NCI-H2227 (cell line): ENCODE data around the gene FAM9C.
"Not testable (repeated sequence)": the region's sequence is repeated elsewhere in the genome, so short reads cannot be mapped to it uniquely, and the experiment has no call there.

Experiments
- DNase-seq: peaks from one replicate; lab custom pipeline; 2025; ENCODE audit not compliant: unreplicated experiment; lab: John Stamatoyannopoulos, UW

The FAM9C gene

DNA sequence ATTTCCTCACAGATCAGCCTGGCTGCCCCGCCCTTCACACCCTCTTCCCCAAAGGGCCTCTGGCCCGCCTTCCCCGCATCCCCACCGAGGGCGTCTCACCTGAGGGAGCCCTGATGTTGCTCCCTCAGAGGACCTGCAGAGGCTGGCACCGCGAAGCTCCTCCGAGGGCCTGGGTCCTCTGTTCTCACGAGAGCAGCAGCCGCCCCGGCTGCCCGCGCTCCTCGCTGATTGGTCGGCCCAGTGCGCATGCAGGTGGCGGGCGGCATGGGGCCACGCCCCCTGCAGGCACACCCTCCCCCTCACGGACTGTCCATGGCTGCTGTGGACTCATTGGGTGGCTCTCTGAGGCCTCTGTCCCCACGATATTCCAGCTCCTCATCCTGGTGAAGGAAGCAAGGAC lies at the start of gene FAM9C:
Gene FAM9C (minus strand): TSS at position 180 of the 400 bp plus-strand sequence. CDS start 831 bp downstream, outside the sequence.
- no peak for DNase-seq

DNA sequence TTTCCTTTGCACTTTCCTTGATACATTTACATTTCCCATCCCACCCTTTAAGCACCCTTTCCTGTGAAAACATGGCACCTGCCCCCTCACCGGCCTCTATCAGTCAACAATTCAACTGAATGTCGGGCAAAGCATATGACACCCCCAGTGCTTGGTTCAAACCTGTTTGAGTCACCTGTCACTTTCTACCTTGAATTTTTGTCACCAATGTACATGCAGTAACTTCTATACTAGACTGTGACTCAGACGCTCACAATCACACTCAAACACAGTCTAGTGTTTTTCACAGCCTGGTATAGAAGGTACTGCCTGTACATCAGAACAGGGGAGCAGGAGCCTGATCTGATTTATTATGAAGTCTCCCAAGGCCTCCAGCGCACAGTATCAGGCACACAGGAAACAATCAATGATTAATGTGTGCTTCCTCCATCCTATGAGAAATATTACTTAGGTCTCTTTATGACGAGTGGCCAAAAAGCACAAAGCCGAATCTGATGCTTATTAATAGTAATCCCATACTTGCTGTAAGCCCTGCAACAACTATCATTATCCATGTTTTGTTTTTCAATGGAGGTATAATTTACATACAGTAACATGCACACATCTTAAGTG lies 49.2 kb upstream of the FAM9C start:
- no peak for DNase-seq

DNA sequence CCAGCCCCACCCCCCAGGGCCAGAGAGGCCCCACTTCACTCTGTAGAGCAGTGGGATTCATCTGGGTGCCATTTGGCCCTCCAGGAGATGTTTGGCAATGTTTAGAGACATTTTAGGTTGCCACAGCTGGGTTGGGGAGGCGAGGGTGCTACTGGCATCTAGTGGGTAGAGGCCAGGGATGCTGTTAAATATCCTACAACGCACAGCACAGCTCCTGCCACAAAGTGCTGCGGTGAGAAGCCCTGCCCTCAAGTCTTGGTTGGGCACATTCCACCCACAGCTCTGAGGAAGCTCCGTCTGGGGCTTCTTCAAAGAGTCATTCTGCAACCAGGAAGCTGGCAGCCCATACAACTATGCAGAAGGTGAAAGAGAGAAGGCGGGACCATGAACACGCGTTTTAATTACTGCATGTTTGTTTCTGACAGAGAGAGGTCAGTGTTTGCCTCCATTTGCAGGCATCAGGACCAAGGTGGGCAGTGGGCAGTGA lies 48.1 kb upstream of the FAM9C start:
- DNase-seq: no peak

DNA sequence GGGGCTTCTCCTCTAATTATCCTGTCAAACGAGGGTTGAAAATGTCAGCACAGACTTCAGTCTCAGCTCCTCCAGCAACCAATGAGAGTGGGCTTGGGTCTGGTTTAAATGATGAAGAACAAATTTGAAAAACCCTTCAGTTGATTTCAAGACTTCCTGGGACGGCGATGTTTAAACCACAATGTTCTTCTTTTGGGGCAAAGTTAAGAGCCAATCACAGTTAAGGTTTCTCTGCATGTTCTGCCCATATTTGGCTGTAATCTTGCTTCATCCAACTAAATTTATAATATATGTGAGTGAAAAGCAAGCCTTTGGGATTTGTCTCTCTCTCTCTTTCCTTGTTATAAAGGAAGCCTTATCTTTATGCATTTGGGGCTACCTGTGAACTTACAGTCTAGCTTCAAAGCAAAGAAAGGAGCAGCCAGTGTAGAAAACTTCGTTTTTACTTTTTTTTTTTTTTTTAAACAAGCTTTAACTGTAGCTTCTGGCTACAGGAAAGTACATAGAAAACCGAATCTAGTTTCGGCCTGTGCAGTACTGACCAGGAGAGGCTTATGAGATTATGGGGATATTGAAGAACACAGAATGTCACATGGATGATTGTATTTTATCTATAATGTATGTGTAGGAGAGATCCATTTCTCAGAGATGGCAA lies 46.8 kb upstream of the FAM9C start:
- no peak for DNase-seq

DNA sequence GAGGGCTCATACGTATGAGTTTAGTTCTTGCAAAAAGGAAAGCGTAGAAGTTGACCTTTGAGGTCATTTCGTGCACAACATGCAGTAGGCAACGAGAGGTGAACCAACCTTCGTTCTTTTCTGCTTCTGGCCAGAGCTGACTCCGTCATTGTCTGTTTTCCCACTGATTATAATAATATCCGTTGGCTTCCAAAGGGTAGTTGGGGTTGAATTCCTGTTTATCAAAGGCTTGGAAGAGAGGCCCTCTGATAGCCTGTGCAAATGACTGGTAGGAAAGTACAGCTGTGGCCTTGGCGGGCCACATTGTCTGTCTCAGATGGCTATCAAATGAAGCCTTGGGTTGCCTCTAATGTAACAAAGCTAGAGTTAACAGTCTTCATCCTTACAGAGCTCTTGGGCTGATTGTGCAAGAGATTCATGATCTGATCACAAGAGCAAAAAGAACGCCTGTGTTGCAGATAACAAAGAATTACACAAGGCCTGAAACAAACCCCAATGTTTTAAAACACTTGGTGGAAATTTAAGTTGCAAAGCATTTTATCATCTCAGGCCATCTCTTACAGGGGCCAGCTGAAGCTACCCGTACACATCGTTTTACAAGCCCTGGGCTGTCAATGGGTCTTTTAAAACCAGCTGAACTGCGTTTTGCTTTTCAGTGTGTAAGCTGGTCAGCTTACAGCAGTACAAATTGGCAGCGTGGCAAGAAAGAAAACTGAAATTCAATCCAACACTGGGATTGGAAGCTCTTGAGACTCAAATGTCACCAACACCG lies 46.1 kb upstream of the FAM9C start:
- DNase-seq: peak; percentile 10

DNA sequence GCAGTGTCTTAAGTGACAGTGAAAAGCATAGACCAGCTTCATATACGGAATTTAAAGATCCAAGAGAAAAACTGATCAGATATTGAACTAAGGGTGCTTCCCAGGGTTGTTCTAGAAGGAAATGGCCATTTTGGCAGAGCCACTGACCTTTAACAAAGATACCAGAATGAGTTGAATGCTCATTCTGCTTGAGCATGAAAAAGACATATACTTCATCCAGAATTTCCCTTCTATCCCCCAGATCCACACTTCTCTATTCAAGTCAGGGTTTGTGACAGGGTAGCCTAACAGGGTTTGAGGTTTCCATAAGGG lies 45.6 kb upstream of the FAM9C start:
- no peak for DNase-seq

DNA sequence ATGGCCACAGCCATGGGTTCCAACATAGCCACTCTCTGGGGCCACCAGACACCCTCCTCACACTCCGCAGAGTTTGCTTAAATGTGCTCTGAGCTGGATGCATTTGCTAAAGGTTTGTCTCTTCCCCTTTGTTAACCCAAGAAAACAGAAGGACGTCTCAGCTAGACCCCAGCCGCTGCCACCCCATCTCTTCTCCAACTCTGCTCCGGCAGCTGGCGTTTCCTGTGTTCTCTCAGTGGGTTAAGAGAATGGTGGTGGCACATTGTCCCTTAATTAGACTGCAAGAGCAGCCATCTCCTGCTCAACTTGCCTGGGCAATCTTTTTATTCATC lies 43.7 kb upstream of the FAM9C start:
- DNase-seq: no peak

DNA sequence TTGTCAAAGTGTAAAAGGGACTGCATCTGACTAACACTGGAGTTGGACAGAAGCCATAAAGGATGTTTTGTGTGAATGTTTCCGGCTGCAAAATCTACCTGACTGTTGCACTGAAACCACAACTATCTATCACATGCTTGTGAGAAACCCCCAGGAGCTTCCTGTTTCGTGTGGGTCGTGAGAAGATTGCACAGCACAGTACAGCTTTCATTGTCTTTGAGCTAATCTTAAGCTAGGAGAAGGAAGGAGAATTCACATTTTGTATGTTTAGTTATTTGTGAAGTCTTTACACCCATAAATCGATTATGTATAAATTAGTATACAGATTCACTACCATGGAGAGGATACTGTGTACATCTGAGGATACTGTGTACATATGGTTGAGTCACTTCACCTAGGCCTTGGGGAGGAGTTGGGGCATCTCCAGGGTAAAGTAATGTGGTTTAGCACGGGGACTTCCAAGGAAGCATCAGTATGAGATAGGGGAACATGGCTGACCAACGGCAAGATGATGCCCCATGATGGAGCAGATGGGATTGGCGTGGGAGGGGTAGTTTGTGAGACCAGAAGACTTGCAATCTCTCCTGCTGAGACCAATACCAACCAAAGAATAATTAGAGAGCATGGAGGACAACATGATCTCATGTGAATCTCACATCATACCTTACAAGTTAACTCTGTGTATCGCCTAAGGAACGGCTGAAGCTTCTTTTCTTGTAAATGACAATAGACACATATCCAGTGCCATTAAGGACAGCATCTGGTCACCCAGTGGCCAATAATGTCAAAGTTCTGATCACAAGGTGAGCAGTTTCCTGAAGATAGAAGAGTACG lies 43.1 kb upstream of the FAM9C start:
- no peak for DNase-seq

DNA sequence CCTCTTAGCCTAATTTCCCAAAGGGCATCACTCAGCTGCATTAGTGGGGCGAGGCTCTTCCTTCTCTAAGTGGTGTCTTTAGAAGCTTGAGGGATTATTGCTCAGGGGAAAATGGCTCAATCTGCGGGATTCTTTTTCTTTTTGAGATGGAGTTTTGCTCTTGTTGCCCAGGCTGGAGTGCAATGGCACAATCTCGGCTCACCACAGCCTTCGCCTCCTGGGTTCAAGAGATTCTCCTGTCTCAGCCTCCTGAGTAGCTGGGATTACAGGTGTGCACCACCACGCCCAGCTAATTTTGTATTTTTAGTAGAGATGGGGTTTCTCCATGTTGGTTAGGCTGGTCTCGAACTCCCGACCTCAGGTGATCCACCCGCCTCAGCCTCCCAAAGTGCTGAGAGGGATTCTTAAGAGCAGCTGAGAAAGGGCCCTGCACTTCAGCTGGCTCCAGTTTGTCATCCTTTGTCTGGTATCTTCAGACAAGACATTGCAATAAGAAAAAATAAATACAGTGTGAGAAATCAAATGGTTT lies 42.4 kb upstream of the FAM9C start:
- not testable (repeated sequence) for DNase-seq

DNA sequence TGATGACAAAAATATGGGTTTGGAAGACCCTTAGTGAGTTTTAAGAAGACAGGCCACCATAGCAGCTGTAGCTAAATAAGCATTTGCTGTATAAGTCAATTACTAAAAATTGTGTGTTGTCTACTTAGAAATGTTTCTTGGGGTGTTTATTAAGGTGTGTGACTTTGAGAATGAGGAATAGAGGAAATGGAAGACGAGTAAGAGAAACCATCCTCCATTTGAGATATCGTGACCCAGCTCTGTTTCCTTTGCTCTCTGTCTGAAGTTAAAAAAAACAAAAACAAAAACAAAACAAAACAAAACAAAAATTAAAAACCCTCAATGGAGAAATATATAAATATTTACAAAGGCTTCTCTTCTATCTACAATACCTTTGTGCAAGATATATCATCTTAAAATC lies 41.7 kb upstream of the FAM9C start:
- no peak for DNase-seq

DNA sequence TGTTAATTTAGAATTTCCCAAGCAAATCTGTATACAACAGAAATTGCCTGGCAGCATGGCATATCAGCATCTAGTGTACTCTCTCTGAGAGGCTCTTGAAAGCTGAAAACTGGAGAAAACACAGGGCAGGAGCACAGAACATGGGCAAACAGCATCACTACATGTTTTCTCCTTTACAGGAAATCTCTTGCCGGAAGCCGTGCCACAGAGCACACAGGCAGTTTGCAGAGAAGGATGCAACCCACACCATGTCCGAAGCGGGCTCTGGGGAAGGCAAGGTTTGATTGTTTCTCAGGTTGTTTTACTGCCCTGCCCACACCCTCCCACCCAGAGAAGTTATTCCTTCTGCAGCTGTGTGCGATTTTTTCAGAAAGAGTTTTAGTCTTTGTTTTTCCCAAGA lies 41.1 kb upstream of the FAM9C start:
- DNase-seq: no peak

DNA sequence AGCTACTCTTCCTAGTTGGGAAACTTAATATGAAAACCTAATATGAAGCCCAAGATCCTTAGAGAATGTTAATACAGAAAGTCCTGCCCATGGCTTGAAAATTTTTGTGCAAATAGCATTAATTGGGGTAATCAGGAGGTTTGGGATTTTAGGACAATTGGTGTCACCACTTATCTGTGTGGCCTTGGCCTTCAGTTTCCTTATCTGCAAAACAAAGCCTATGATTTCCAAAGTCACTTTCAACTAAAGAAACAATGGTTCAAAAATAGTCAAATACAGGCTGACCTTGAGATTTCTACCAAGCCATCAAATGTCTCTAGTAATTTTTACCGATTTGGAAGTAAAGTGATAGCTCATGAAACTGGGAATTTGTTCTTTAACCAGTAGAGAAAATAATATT lies 40.2 kb upstream of the FAM9C start:
- DNase-seq: no peak

DNA sequence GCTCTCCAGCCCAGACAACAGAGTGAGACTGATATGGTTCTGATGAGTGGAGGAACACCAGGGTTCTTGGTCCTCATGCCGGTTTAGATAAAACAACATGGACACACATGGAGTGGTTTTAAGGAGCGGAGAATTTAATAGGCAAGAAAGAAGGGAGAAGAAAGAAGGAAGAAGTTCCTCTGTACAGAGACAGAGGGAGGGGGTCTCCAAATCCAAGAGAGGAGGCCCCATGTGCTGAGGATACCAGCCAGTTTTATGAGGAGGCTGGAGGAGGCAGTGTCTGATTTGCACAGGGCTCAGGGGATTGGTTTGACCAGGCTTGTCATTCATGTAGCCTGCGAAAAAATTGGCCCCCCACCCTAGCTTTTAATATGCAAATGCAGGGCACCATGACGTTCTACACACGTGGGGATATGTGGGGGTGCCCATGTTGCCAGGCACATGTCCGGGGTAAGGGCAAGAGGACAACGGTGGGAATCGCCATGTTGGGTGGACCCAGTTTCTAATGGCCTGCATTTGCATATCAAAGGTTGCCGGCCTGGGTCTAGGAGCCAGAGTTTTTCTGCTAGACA lies 39.4 kb upstream of the FAM9C start:
- DNase-seq: not testable (repeated sequence)

DNA sequence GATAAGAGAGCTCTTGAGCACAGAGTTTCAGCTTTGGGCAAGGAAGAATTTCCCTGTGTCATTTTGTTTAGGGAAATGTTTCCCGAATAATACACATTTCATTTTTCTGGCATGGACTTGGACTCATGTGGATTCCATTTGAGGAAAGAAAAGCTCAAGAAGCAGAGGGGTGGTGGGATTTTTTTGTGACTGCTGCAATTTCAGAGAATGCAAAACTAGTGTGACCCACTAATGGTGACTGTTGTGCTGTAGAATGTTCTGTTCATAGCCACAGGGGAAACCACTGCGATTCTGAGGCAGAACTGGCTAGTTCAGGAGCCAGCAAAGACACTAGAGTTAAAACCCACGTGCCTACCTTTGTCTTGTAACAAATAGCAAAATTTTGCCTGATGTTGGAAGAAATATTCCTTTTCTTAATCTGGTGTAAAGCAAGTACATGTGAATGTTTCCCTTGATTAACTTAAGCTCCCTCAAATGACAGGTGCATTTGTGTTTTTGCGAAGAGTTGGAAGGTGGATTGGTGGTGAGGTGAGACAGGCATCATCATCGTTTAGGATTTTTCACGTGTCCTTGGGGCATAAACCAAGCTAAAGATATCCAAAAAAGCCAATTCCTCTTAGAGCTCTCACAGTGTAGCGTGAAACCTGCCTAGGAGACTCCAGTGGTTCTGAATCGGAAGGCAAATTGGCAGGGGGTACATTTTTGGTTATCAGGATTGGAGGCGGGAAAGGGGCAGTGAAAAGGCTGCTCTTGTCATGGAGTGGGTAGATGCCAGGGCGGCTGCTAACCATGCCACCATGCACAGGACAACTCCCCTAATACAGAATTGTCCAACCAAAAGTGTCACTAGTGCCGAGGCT lies 38.0 kb upstream of the FAM9C start:
- DNase-seq: no peak

DNA sequence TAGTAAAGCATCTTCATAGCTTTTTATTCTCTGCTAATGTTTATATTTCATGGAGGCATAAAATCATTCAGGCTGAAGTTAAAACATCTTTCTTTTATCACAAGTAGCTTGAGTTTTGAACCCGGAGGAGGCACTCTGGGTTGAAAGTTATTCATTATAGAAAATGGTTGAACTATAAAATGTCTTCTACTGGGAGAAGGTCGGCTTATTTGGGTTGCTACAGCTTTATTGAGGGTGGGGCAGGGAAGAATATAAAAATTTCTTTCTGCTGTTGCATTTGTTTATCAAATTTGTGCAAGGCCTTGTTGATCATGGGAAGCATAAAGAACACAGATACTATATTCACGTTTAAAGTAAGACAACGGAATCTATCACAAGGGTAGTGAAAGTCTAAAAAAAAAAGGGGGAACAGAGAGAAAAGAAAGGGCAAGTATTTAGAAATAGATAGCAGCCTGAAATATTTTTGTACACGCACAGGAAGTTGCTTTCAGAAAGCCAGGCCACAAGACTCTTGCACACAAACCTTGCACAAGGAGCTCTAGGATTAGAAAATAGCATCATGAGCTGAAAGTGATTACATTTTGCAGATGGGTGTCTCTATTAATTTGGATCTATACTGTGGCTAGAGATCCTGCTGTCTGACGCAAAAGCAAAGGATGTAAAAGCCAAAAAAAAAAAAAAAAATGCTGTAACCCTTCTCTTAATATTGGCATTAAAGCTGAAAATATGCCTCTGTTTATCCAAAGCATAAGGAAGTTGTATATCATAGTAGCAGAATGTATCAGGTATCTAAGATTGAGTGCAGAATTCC lies 37.2 kb upstream of the FAM9C start:
- DNase-seq: no peak

DNA sequence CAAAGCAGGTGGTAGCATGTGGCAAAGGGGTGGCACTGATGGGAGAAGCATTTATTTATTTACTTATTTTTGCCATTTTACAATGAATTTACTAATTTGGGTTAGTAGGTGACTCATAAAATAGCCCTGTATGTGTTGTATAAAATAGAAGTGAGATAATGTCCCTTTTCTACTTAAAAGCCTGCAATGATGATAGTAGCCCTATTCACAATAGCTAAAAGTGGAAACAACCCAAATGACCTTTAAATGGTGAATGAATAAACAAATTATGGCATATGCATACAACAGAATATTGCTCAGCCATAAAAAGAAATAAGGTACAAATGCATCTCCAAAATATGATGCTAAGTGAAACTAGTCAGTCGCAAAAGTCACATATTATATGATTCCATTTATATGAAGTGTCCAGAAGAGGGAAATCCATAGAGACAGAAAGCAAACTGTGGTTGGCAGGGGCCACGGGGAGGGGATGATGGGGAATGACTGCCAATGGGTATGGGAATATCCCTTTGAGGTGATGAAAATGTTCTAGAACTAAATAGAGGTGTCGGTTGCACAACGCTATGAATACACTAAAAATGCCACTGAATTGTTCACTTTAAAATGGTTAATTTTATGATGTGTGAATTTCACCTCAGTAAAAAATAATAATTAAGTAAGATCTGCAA lies 35.8 kb upstream of the FAM9C start:
- DNase-seq: no peak

DNA sequence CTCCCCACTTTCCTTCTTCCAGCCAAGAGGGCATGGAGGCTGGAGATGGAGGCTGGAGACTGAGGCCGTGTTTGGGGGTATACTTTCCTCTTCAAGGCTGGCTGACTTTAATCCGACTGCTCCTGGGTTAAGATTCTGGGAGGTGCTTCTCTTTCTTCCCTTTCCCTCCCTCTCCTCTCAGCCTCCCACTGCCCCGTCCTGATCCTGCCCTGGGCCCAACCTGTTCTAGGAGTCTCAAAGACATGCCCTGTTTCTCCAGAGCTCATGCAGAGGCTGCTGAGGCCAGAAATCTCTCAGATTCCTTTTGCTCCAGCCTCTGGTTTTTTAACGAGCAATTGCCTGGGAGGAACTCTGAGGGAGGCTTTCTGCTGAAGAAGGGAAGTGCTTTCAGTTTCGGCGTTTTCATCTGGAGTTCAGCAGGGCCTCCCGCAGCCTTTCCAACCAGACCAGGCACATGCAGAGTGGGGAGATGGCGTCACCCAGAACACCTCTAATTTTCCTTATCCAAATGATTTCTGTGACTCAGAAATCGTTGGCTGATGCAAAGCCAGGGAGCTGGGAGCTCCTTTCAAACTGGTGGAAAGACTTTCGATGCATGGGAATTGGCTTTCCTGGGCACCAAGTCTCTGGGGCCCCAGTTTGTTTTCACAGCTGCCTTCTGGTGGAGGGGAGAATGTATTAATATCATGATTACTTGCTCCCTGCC lies 34.5 kb upstream of the FAM9C start:
- peak; percentile 43 for DNase-seq

DNA sequence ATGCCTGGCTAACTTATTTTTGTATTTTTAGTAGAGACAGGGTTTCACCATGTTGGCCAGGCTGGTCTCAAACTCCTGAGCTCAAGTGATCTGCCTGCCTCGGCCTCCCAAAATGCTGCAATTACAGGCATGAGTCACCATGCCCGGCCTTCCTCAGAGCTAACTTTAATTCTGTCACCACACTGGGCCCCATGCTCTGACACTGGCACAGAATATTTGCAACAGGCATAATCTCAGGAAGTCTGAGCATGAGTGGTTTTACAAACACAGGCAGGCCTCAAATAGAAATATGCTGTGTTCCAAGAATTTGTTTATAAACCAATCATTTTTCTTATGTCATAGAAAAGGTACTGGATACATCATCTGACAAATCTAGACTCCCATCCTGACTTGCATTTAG lies 32.7 kb upstream of the FAM9C start:
- DNase-seq: no peak
